Ovary (tissue), 9 donors: ENCODE measurements around the gene COL15A1. TPM values are rescaled to one million over a fixed set of nuclear protein-coding genes. Genes with fewer than 3 reads are reported as not detected.
A peak's percentile ranks its signal among the peaks of the same experiment; 100 is the strongest.

Experiments
- DNase-seq, 5 donors: peaks; one replicate each; pipeline ENCODE4 v3.0.0-alpha.2; 2019 to 2020
- H3K27ac ChIP-seq, 2 donors: fragments of 200-600 bp; one replicate each; pipeline versions ENCODE4 v1.5.1 to v1.8.0; 2019 to 2022
- H3K27me3 ChIP-seq: fragments of 200-600 bp; one replicate; pipeline ENCODE4 v1.8.0; 2022
- H3K36me3 ChIP-seq: fragments of 200-600 bp; sonication (generic); one replicate; pipeline ENCODE4 v1.5.1; 2019
- H3K4me1 ChIP-seq: one replicate; pipeline ENCODE4 v1.8.1; 2013; ENCODE audit warnings: mild to moderate bottlenecking, moderate library complexity; ENCODE audit not compliant: insufficient read depth
- H3K4me3 ChIP-seq: fragments of 200-600 bp; sonication (generic); one replicate; pipeline ENCODE4 v1.5.1; 2017
- H3K9me3 ChIP-seq, 2 donors: fragments of 200-600 bp in 1 of 2; sonication (generic) in 1 of 2; one replicate each; pipeline versions ENCODE4 v1.5.1 to v1.8.1; 2013 to 2019; ENCODE audit warnings: mild to moderate bottlenecking in 1 of 2, moderate library complexity in 1 of 2
- CTCF ChIP-seq, 3 donors: fragments of 450-650 bp in 2 of 3; fragments of 200-600 bp in 1 of 3; IDR thresholded peaks; one replicate each; pipeline versions ENCODE4 v1.5.1 to v1.8.0; 2016 to 2022; ENCODE audit warnings: antibody characterized with exemption in 3 of 3, mild to moderate bottlenecking in 1 of 3
- EP300 ChIP-seq: sonication (generic); formaldehyde crosslinking; IDR thresholded peaks from one replicate; pipeline ENCODE4 v1.6.1; 2017; ENCODE audit warnings: antibody characterized with exemption
- POLR2A ChIP-seq: fragments of 450-650 bp; IDR thresholded peaks from one replicate; pipeline ENCODE4 v1.6.1; 2017; ENCODE audit warnings: antibody characterized with exemption, mild to moderate bottlenecking, moderate library complexity
- WGBS, 3 donors: extraction: QIAGEN DNeasy Blood & Tissue Kit in 1 of 3; methylation state at CpG; one replicate each; pipeline versions ENCODE4 v1.1.5 to v1.1.7; 2013 to 2017; 5-methylcytosine and 5-hydroxymethylcytosine counted together
- intact Hi-C, 4 donors: fragments of 100-400 bp; cut with DNase I; formaldehyde crosslinking; loops; one replicate each; pipeline versions ENCODE4 v1.11.0 to v1.15.1; 2022 to 2023
- polyA plus RNA-seq, 2 donors: library from polyadenylated mRNA; stranded (reverse); fragments of 200-250 nt in 1 of 2; fragments of 350-450 nt in 1 of 2; fragmentation: Illumina TruSeq in 1 of 2; extraction: RNeasy Lipid Tissue Mini Kit (QIAGEN cat#74804) in 1 of 2; gene quantifications; one replicate each; pipeline ENCODE4 v1.2.3, GENCODE V29; 2013 to 2014
- total RNA-seq, 7 donors: library from RNA; depleted of rRNA in 2 of 7; stranded (reverse); fragments of >200 nt in 2 of 7; fragmentation: NEBNext Ultra II Directional in 3 of 7; extraction: Animal tissue kit (Norgen Biotek cat#: 25700) in 3 of 7; gene quantifications; one replicate each; pipeline versions ENCODE4 v1.1.0 to v1.2.4, GENCODE V29; 2016 to 2023
- donor health status: DM: no; HTN: no; CAD: no; lungs with moderate emphysema.
- donor health status: DM: no; HTN: no; CAD: no.
- donor health status: Bipolar disorder and iron deficiency.
- donor health status: DM: yes; HTN: yes; CAD: no.
- donor health status: DM: no; HTN: no; CAD: no.
- donor health status: DM: yes; HTN: yes; CAD: no.

COL15A1 gene
- total and polyA plus RNA-seq, 9 donors, result 12.8 to 195 (median 48.6) TPM

DNA sequence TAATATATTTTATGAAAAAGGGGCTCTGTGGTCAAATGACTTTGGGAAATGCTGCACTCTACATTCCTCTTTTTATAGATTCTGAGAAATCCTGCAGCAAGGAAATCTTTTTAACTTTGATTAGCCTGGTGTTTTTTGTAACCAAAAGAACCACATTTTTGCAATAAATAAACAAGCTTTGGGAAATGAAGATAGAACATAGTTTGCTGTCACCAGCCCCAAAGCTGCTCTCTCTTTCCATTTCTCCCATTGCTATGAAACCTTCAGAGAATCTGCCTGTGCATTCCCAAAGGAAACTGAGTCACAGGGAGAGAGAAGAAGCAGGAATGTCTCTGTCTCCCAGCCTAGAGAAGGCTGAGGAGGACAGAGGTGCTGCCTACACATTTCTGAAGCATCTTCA, 59.0 kb downstream of the COL15A1 start:
- DNase-seq, result no peak
- Histone ChIP-seq H3K27ac (no peak overlapping the region), H3K27me3 (no peaks in the 10 kb centered on the region), H3K36me3 (no peaks in the 10 kb centered on the region), H3K4me3 (no peak overlapping the region), H3K9me3 (no peaks in the 10 kb centered on the region), H3K4me1 (peaks cover 11% of the 10 kb centered on the region)
- intact Hi-C loops, result loop anchor here in 1 of 4 donors (5.0 kb wide), 1 partner anchor 145 kb away; no protein-coding TSS in a partner anchor
- TF ChIP-seq EP300, result no peak
- TF ChIP-seq CTCF (IDR thresholded peaks at IDR 0.05), result no peak
- TF ChIP-seq POLR2A, result no peak

- Histone ChIP-seq H3K27ac (no peak overlapping the region), H3K36me3 (no peaks in the 10 kb centered on the region), H3K27me3 (no peaks in the 10 kb centered on the region), H3K4me1 (peaks cover 10% of the 10 kb centered on the region), H3K9me3 (no peaks in the 10 kb centered on the region), H3K4me3 (no peak overlapping the region)
- WGBS, 3 donors, result 90 to 97% (median 95%) methylated on average over 5 of the region's 5 CpGs
- intact Hi-C loops, result loop anchor here in 1 of 4 donors (5.0 kb wide), 1 partner anchor 146 kb away; no protein-coding TSS in a partner anchor
- peak in 1 of 5 donors; percentile 5 for DNase-seq
- TF ChIP-seq POLR2A, result no peak
- TF ChIP-seq CTCF (IDR thresholded peaks at IDR 0.05), result no peak
- TF ChIP-seq EP300, result no peak
Measured at GRCh38 chr9:99003308-99003707, 59.6 kb downstream of the COL15A1 start.

- intact Hi-C loops, result loop anchor here in 1 of 4 donors (5.0 kb wide), 1 partner anchor 147 kb away; no protein-coding TSS in a partner anchor
- 89 to 96% (median 94%) methylated on average over 5 of the region's 5 CpGs for WGBS, 3 donors
- Histone ChIP-seq H3K4me3 (no peak overlapping the region), H3K9me3 (no peaks in the 10 kb centered on the region), H3K27ac (no peak overlapping the region), H3K27me3 (no peaks in the 10 kb centered on the region), H3K4me1 (peaks cover 2% of the 10 kb centered on the region), H3K36me3 (no peaks in the 10 kb centered on the region)
- no peak for TF ChIP-seq EP300
- TF ChIP-seq CTCF (IDR thresholded peaks at IDR 0.05), result no peak
- no peak for TF ChIP-seq POLR2A
- DNase-seq, result no peak
Measured at GRCh38 chr9:99004115-99004514, 60.4 kb downstream of the COL15A1 start.

- Histone ChIP-seq H3K9me3 (no peaks in the 10 kb centered on the region), H3K27me3 (no peaks in the 10 kb centered on the region), H3K27ac (no peak overlapping the region), H3K36me3 (no peaks in the 10 kb centered on the region), H3K4me1 (no peaks in the 10 kb centered on the region), H3K4me3 (no peak overlapping the region)
- TF ChIP-seq CTCF (IDR thresholded peaks at IDR 0.05) (no peak), EP300 (no peak), POLR2A (no peak)
- WGBS, 3 donors, result 92 to 94% (median 92%) methylated on average over 16 of the region's 16 CpGs
- intact Hi-C loops, result loop anchor here in 1 of 4 donors (5.0 kb wide), 1 partner anchor 148 kb away; no protein-coding TSS in a partner anchor
- peak in 1 of 5 donors; percentile 5 for DNase-seq
Measured at GRCh38 chr9:99004717-99005460, 61.2 kb downstream of the COL15A1 start.
